Measurements from ENCODE around the gene BEND7.
"Not testable (repeated sequence)": the region's sequence is repeated elsewhere in the genome, so short reads cannot be mapped to it uniquely, and the experiment has no call there.

Gene BEND7, protein sequence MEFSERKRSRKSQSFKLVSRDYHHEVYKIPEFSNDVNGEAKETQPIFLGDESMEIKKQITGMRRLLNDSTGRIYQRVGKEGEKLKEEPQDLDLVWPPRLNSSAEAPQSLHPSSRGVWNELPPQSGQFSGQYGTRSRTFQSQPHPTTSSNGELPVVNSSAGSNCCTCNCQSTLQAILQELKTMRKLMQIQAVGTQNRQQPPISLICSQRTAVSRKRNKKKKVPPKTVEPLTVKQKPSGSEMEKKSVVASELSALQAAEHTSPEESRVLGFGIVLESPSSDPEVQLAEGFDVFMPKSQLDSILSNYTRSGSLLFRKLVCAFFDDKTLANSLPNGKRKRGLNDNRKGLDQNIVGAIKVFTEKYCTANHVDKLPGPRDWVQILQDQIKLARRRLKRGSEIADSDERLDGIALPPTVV

DNA sequence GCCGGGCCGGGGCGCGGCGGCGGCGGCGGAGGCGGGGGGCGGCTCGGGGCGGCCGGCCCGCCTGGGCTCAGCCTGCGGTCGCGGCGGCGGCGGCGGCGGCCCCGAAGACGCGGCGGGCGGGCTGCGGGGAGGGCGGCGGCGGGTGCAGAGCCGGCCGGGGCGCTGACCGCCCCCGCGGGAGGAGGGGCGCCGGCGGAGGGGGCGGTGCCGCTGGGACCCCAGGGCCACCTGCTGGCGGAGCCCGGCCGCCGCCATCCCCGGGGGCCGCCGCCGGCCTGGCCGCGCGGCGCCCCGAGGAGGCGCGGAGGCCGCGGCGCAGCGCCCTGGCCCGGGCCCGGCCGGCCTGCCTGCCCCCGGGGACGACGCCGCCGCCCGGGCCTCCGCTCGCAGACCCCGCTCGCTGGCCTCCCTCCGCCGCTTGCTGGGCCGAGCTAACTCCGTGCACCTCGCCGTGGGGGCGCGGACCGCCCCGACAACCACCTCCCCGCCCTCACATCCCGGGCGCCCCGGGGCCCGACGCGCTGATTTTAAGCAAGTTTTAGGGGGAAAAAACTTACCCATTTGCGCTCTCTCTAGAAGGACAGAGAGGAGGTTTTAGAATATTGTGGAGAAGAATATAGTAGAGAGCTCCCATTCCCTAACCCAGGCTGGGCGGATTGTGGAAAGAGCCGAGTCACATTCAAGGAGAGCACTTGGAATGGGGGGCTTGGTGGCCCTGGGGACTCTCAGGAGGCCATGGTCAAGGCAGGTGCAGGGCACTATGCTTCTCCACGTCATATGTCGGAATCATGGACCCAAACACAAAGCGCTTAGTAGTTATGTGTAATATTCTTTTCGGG lies at the start of gene BEND7:
Gene BEND7, minus strand, starts transcription at position 140 of the 839 bp plus-strand sequence. CDS start 481 bp downstream, outside the sequence.
- peak; percentile 14 for DNase-seq (ENCODE audit: low spot score)

DNA sequence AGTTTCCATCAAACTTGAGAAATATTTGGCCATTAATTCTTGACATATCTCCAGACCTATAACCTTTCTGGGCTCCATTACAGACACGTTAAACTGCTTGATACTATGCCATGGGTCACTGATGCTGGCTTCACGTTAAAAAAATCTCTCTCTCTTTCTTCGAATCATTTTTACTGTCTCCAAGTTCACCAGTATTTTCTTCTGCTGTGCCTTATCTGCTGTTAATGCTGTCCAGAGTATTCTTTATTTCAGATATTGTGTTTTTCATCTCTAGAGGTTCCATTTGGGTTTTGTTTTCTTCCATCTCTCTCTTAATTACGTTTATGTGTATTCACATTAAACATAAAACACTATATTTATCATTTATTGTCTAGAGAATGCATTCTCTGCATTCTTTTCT lies 45.1 kb upstream of the BEND7 start:
- no peak for DNase-seq (ENCODE audit: low spot score)

DNA sequence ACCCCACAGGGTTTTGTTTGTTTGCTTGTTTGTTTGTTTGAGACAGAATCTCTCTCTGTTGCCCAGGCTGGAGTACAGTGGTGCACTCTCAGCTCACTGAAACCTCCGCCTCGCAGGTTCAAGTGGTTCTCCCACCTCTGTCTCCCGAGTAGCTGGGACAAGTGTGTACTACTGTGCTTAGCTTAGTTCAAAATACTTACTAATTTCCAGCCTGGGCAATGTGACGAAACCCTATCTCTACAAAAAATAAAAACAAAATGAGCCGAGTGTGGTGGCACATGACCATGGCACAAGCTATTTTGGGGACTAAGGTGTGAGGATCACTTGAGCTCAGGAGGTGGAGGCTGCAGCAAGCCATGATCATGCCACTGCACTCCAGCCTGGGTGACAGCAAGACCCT lies 42.7 kb upstream of the BEND7 start:
- DNase-seq (ENCODE audit: low spot score) = no peak

DNA sequence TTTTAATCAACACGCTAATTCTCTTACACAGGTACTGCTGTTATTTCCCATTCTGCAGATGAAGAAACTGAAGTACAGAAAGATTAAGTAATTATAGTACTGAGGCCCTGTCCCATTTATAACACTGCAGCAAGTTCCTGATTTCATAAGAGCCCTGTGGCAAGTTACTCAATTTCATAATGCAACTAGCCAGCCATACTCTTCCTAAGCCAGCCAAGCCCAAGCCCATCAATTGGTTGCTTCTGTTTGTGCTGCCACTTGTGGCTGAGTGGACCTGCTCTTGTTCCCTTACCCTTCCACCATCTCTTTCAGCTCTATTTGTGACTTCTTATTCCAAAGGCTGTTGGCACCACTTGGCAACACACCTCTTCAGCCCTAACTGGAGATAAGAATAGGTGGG lies 38.2 kb upstream of the BEND7 start:
- no peak for DNase-seq (ENCODE audit: low spot score)

DNA sequence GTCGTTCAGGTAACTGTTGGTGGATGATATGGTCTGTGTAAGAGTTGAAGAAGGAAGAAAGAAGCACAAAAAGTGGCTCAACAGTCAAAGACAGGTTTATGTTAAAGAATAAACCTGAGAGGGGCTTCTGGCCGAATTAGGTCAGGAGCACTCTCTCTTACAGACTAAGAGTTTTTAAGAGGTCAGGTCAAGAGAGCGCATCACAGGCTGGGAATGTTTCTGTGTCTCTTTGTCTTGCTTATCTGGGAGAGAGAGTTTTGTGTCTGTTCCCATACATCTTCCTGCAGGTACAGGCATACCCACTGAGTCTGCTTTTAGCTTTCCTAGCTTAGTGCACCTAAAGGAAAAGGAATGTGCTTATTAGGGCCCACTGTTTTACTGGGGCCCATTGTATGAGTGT lies 35.8 kb upstream of the BEND7 start:
- no peak for DNase-seq (ENCODE audit: low spot score)

DNA sequence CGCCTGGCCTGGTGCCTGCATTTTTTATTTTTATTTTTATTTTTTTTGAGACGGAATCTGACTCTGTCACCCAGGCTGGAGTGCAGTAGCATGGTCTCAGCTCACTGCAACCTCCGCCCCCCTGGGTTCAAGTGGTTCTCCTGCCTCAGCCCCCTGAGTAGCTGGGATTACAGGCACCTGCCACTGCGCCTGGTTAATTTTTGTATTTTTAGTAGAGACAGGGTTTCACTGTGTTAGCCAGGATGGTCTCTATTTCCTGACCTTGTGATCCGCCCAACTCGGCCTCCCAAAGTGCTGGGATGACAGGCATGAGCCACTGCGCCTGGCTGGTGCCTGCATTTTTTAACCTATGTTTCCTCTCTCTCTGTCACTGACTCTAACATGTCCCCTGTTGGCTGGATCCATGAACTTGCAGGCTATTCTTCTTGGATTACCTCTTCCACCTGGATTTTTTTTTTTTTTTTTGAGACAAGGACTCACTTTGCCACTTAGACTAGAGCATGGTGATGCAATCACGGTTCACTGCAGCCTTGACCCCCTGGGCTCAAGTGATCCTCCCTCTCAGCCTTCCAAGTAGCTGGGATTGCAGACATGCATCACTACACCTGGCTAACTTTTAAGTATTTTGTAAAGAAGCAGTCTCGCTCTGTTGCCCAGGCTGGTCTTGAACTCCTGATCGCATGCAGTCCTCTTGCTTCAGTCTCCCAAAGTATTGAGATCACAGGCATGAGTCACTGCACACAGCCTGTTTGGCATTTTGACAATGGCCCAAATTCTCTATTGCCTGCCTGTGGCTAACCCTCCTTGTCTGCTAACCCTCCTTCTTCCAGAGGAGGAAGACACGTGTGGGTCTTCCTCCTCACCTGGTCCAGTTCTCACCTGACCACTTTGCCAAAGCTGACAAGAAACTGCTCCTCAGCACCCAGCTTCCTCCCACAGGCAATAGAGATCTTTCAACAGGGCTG lies 34.9 kb upstream of the BEND7 start:
- no peak for DNase-seq (ENCODE audit: low spot score)

DNA sequence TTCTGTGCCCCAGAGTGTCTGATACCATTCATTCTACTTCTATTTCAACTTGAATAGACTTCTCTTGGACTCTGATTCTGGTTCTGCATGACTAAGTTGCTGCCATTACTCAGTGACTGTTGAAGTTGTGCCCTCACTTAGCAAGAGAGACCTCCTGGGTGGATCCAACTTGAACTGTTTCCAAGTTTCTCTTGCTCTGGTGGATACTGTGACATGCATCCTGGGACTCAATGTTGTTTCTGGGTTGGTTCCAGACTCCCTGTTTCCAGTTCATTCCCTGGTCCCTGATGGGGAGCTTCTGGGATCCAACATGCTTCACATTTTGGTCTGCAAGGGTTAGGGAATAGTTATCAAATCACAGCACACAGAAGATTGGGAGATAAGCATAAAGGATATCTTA lies 31.8 kb upstream of the BEND7 start:
- no peak for DNase-seq (ENCODE audit: low spot score)

DNA sequence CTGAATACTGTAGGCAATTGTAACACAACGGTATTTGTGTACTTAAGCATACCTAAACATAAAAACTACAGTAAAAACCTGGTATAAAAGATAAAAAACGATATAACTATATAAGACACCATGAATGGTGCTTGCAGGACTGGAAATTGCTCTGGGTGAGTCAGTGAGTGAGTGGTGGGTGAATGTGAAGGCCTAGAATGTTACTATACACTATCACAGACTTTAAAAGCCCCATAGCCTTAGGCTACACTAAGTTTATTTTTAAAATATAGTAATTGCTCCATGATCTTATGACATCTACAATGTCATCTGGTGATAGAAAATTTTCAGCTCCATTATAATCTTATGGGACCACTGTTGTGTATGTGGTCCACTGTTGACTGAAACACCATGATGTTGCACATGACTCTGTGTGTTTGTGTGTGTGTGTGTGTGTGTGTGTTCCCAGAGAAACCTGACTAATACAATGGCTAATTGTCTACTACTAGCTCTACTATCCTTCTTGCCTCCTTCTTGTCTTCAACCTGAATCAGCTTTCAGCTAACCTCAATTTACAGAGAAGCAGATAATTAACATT lies 30.4 kb upstream of the BEND7 start:
- no peak for DNase-seq (ENCODE audit: low spot score)

DNA sequence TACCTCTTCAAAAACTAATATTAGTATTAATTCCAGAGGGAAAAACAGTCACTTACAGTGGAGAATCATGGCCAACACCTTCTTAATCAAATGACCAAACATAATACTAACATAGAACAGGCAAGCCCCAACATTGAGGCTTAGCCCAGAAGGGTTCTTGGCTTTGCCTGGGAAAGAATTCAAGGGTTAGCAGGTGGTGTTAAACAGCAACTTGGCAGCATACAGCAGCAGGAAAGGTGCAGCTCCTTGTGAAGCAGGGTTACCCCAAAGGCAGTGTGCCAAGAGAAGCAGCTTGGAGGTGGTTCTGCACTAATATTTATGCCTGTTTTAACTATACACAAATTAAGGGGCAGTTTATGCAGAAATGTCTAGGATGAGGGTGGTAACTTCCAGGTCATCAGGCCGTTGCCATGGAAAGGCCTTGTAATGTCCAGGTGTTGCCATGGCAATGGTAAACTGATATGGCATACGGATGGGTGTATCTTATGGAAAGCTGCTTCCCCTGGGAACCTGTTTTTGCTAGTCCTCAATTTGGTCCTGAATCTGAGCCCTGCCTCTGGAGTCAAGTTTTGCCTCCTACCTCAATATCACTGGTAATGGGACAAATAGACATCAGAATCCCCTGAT lies 27.2 kb upstream of the BEND7 start:
- DNase-seq (ENCODE audit: low spot score) = peak; percentile 86

DNA sequence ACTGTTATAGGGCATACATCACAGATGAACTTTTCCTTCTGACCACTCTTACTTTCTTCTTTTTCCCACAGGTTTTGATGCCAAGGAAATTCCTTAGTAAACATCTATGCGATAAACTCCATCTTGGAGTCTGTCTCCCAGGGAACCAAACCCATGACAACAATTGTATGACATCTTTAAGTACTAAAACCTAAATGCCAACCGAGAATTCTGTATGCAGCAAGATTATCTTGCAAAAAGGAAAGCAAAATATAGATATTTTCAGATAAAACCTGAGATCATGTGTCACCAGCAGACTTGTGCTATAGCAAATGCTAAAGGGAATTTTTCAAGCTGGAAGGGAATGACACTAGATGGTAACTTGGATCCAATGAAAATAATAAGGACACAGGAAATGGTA lies 22.0 kb upstream of the BEND7 start:
- DNase-seq (ENCODE audit: low spot score) = no peak

DNA sequence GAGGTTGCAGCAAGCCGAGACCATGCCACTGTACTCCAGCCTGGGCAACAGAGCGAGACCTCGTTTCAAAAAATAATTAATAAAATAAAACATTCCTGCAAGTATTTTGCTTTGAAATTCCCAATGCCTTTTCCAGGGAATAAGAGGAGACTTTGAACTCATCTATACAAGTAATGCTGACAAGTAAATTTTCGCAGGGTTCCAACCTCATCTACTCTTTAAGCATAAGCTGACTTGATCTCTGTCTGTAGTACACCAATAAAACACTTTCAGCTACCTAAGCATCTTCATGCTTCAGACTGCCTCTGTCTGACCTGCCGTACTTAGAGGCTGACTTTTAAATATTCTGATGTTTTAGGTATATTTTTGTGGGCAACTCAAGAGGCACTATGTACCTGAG lies 13.7 kb upstream of the BEND7 start:
- no peak for DNase-seq (ENCODE audit: low spot score)

DNA sequence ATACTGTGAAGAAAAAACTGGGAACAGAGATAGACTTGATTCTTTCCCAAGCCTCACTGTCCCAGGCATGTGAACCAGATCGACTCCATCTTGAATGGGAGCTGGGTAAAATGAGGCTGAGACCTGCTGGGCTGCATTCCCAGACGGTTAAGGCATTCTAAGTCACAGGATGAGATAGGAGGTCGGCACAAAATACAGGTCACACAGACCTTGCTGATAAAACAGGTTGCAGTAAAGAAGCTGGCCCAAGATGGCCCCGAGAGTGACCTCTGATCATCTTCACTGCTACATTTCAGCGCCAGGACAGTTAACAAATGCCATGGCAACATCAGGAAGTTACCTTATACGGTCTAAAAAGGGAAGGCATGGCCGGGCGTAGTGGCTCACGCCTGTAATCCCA lies 9.2 kb upstream of the BEND7 start:
- not testable (repeated sequence) for DNase-seq (ENCODE audit: low spot score)

DNA sequence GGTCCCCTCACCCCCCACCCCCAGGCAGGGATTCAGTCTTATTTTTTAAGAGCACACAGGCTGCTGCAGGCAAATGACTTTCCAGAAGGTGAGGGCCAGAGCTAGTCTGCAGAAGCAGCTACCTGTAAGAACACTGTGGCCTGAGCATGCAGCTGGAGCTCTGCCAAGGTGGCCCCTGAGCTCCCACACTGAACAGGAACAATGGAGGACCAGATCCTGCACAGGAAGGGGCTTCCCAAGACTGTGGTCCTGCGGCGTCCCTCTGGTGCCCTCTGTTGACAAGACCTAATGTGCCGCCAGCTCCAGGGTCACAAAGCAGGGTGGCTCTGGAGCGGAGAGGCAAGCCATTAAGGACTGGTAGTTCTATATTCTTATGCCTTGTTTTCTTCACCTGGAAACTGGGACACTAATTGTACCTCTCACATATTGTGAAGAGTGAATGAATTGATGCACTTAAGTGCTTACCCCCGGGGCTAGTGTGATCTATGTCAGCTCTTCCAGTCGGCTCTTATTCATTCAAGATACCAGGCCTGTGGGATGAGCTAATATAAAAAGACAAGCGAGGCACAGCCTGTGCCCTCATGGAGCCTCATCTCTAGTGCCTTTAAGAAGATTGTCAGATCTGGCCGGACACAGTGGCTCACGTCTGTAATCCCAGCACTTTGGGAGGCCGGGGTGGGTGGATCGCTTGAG lies 8.0 kb upstream of the BEND7 start:
- peak; percentile 68 for DNase-seq (ENCODE audit: low spot score)

DNA sequence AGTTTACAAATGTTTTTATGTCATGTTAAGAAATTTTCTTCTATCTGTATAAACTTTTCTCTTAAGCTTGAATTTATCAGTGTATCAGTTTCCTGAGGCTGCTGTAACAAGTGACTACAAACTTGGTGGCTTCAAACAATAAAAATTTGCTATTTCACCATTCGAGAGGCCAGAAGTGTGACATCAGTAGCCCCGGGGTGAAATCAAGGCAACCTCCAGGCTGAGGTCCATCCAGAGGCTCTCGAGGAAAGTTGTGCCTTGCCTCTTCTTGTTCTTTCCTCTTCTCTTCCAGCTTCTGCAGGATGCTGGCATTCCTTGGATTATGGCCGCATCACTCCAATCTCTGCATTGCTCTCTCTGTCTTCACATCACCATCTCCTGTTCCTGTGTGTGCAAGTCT lies 6.5 kb upstream of the BEND7 start:
- DNase-seq (ENCODE audit: low spot score) = no peak

DNA sequence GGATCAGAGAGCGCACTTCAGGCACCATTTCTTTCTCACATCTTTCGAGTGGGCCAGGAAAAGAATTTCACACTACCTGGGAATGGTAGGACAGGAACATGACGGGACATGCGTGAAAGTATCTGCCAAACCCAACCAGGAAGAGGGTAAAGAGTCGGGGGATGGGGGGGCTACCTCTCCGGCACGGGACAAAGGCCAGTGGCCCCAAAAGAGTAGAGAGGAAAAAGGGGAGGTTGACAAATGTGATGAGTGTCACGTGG lies 830 bp upstream of the BEND7 start:
- DNase-seq (ENCODE audit: low spot score) = no peak

DNA sequence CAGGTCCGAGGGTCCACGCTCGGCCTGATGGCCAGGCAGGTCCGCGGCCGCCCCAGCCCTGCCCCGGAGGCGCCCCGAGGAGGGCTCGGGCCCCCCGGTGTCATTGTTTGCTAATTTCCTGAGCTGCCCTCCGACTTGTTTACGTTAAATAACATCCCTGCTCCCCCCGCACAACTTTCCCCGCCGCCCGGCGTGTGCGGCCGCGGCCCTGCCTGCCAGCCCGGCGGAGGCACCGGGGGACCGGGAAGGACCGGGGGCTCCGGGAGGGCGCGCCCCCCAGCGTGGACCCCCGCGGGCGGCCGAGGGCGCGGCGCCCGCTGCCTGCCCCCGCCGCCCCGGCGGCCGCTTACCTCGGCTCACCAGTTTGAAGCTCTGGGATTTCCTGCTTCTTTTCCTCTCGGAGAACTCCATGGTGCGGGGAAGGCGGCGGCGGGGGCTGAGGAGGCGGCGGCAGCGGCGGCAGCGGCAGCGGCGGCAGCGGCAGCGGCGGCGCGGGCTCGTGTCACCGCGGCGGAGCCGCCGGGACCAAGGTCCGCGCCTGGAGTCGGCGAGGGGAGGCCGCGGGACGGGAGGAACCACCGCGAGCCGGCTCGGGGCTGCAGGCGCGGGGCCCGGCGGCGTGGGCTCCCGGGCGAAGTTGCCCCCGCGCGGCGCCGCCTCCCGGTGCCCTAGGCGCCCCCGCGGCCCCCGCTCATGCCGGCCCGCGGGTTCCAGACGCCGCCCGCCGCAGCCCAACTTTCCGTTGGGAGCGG lies 515 bp downstream of the BEND7 start:
- no peak for DNase-seq (ENCODE audit: low spot score)

DNA sequence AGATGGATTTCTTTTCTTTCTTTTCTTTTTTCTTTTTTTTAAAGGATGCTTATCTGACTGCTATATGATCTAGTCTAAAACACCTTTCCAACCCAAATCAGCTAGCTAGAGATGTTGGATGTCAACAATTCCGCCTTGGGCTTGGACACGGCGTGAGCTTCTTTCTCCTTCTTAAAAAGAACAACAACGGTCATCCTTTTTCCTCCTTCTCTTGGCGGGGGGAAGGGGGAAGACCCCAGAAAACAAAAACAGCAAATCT lies 1.0 kb downstream of the BEND7 start:
- peak; percentile 42 for DNase-seq (ENCODE audit: low spot score)

DNA sequence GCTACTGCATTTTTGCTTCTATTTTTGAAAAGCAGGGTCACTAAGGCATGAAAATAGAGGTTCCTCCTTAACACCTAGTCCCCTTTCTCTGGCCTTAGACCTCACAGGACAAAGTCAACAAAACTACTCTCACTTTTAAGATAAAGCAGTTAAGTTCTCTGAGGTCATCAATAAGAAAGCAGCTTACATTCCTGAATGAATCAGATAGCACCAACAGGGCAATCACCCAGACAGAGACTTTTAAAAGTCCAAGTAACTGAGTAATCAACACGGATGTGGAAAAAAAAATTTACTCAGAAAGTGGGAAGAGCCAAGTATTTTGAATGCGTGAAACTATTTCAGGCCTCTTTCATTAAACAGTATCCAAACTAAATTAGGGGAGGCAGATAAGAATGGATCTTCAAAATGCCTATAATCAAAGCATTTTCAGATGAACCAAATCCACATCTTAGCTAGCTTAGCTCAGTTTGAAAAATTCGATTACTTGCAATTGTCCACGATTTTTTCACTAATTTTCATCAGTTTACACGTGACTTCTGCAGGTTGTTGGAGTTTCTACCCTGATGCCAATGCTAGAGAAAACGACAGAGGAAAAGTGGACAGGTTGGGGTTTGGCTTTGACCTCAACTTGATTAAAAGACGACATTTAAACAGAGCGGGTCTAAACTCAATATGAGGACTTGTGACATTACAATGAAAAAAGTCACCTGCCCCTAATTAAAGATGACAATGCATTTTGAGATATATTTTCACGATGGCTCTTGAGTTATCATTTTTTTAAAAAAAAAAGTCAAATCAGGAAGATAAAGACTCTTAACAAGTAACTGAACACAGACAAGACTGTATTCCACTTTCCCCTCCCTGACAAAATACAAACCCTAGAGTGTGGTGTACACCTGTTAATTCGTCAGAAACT lies 1.6 kb downstream of the BEND7 start:
- peak; percentile 10 for DNase-seq (ENCODE audit: low spot score)

DNA sequence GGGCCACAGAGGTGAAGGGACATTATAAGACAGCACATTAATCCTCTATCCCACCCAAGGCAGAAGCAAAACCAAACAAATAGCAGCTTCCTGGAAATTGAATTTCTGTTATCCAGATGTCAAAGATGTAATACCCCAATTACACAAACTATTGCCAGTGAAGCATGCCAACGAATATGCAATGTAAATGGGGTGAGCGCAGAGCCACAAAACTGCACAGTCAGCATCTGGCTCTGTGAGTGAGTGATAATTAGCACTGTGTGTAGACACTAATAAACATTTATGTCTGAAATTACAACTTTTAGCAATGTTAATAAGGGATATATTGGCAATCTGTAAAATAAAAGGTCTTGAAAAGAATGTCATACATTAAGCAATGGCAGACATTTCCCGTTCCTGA lies 3.2 kb downstream of the BEND7 start:
- DNase-seq (ENCODE audit: low spot score) = no peak

All from cerebellar cortex (tissue), 1 donor.